Heart left ventricle (tissue), 16 donors: ENCODE results near the gene SCN4B. TPM values are rescaled to one million over a fixed set of nuclear protein-coding genes. Genes with fewer than 3 reads are reported as not detected.

Source experiments
- ATAC-seq, 4 donors: fragments of 200-7000 bp; cut with Tn5 transposase; one replicate each; pipeline ENCODE4 v1.9.1; 2020 to 2022; ENCODE audit warnings: moderate library complexity in 4 of 4, mild to moderate bottlenecking in 3 of 4, moderate number of reproducible peaks in 1 of 4
- DNase-seq, 5 donors: peaks; one replicate each; pipeline ENCODE4 v3.0.0-alpha.2; 2020
- H3K27ac ChIP-seq, 12 donors: fragments of 200-600 bp; sonication (generic) in 4 of 12; one replicate each; pipeline versions ENCODE4 v1.5.0 to v1.8.0; 2016 to 2022; ENCODE audit warnings: mild to moderate bottlenecking in 2 of 12
- H3K27me3 ChIP-seq, 9 donors: fragments of 200-600 bp; sonication (generic) in 2 of 9; one replicate each; pipeline versions ENCODE4 v1.5.1 to v1.8.0; 2016 to 2022; ENCODE audit warnings: mild to moderate bottlenecking in 3 of 9
- H3K36me3 ChIP-seq, 9 donors: fragments of 200-600 bp; sonication (generic) in 2 of 9; one replicate each; pipeline versions ENCODE4 v1.5.0 to v1.8.0; 2018 to 2022; ENCODE audit warnings: mild to moderate bottlenecking in 2 of 9
- H3K4me1 ChIP-seq, 12 donors: fragments of 200-600 bp; sonication (generic) in 4 of 12; one replicate each; pipeline versions ENCODE4 v1.5.0 to v1.8.0; 2016 to 2022; ENCODE audit warnings: mild to moderate bottlenecking in 3 of 12
- H3K4me3 ChIP-seq, 12 donors: fragments of 200-600 bp; sonication (generic) in 4 of 12; one replicate each; pipeline versions ENCODE4 v1.5.0 to v1.8.0; 2017 to 2022; ENCODE audit warnings: mild to moderate bottlenecking in 9 of 12, moderate library complexity in 4 of 12
- H3K9me3 ChIP-seq, 12 donors: fragments of 200-600 bp; sonication (generic) in 4 of 12; one replicate each; pipeline versions ENCODE4 v1.5.0 to v1.8.0; 2016 to 2022; ENCODE audit warnings: mild to moderate bottlenecking in 1 of 12
- CTCF ChIP-seq, 12 donors: fragments of 200-600 bp; sonication (generic) in 4 of 12; IDR thresholded peaks; one replicate each; pipeline versions ENCODE4 v1.5.0 to v1.8.0; 2018 to 2022; ENCODE audit warnings: antibody characterized with exemption in 12 of 12, mild to moderate bottlenecking in 5 of 12
- POLR2A ChIP-seq, 2 donors: fragments of 450-650 bp; IDR thresholded peaks; one replicate each; pipeline ENCODE4 v1.6.1; 2017; ENCODE audit warnings: antibody characterized with exemption in 2 of 2, mild to moderate bottlenecking in 2 of 2, moderate library complexity in 2 of 2
- WGBS, 4 donors: extraction: QIAGEN DNeasy Blood & Tissue Kit in 2 of 4; methylation state at CpG; one replicate each; pipeline versions ENCODE4 v1.1.5 to v1.1.7; 2013 to 2018; 5-methylcytosine and 5-hydroxymethylcytosine counted together
- intact Hi-C, 10 donors: fragments of 100-400 bp; cut with DNase I; formaldehyde crosslinking; loops; one replicate each; pipeline versions ENCODE4 v1.11.1 to v1.14.2; 2022
- polyA plus RNA-seq, 2 donors: library from polyadenylated mRNA; stranded (reverse); fragments of 200-250 nt; gene quantifications; one replicate each; pipeline ENCODE4 v1.2.3, GENCODE V29; 2013
- total RNA-seq, 9 donors: library from RNA; depleted of rRNA in 2 of 9; stranded (reverse); fragments of >200 nt in 2 of 9; fragmentation: NEBNext Ultra II Directional in 3 of 9; extraction: Animal tissue kit (Norgen Biotek cat#: 25700) in 3 of 9; gene quantifications; one replicate each; pipeline versions ENCODE4 v1.1.0 to v1.2.4, GENCODE V29; 2016 to 2023
- donor health status: ischemic (EF 13 %, LVEDD 7.1; RV severe dilation, severe dysfunction).
- donor health status: healthy with polysubstance abuse.
- donor health status: DM: no; HTN: yes; CAD: no.
- donor health status: DM: no; HTN: no; CAD: no.
- donor health status: ischemic (EF 25% LVEDD 6.9; RV normal size, moderate dysfunction).
- donor health status: ischemic (EF 25% LVEDD 5.7; RV mildly dilated, moderate dysfunction).
- donor health status: healthy.
- donor health status: DM: yes; HTN: yes; CAD: no.
- donor health status: ischemic (EF 35%, LVEDD 5.7; RV mildly dilated, moderate dysfunction).
- donor health status: nonischemic (EF 11% LVEDD 7.7; RV severe dilation, severe dysfunction).
- donor health status: DM: yes; HTN: yes; CAD: no.
- donor health status: PGD.
- donor health status: ischemic (EF 29% LVEDD 5.4; RV normal size, mild dysfunction).
- donor health status: nonischemic (EF 23%, LVEDD 6.1; RV moderate dilation, normal function).

SCN4B gene
- total and polyA plus RNA-seq, 11 donors: 2.1 to 16.9 (median 11.9) TPM

- 52 to 67% (median 59%) methylated on average over 6 of the region's 6 CpGs for WGBS, 4 donors
- Histone ChIP-seq H3K4me3 (no peak overlapping the region), H3K4me1 (peaks cover 0 to 46% (median 16%) of the 10 kb centered on the region in 12 donors), H3K27me3 (peaks cover 0 to 3% (median 0%) of the 10 kb centered on the region in 9 donors), H3K36me3 (no peaks in the 10 kb centered on the region), H3K9me3 (no peaks in the 10 kb centered on the region), H3K27ac (peak overlapping the region in 1 of 12 donors; percentile 5)
- ATAC-seq: no peak
- peak in 2 of 5 donors; percentile 44 to 62 for DNase-seq
- TF ChIP-seq POLR2A (IDR thresholded peaks at IDR 0.05): no peak
- intact Hi-C loops: loop anchor here in 5 of 10 donors (10.0 kb wide), 3 partner anchors 78 to 342 kb away; partner anchors contain the start of gene UBE4A (in 3 of the 5)
Observed at GRCh38 chr11:118142809-118143208, 9.8 kb downstream of the SCN4B start.

- intact Hi-C loops: loop anchor here in 5 of 10 donors (10.0 kb wide), 3 partner anchors 77 to 343 kb away; partner anchors contain the start of gene UBE4A (in 3 of the 5)
- Histone ChIP-seq H3K27me3 (peaks cover 0 to 3% (median 0%) of the 10 kb centered on the region in 9 donors), H3K36me3 (peaks cover 0 to under 1% (median 0%) of the 10 kb centered on the region in 9 donors), H3K27ac (no peak overlapping the region), H3K4me1 (peaks cover 0 to 39% (median 14%) of the 10 kb centered on the region in 12 donors), H3K4me3 (no peak overlapping the region), H3K9me3 (no peaks in the 10 kb centered on the region)
- DNase-seq: no peak
- WGBS, 4 donors: 59 to 87% (median 73%) methylated on average over 2 of the region's 2 CpGs
- TF ChIP-seq CTCF (IDR thresholded peaks at IDR 0.05): no peak
- no peak for TF ChIP-seq POLR2A (IDR thresholded peaks at IDR 0.05)
- ATAC-seq: no peak
Observed at GRCh38 chr11:118142081-118142480, 10.5 kb downstream of the SCN4B start.

- Histone ChIP-seq H3K27ac (no peak overlapping the region), H3K27me3 (peaks cover 0 to 3% (median 0%) of the 10 kb centered on the region in 9 donors), H3K36me3 (peaks cover 0 to 3% (median 0%) of the 10 kb centered on the region in 9 donors), H3K4me1 (peaks cover 0 to 17% (median 6%) of the 10 kb centered on the region in 12 donors), H3K4me3 (no peak overlapping the region), H3K9me3 (no peaks in the 10 kb centered on the region)
- DNase-seq: no peak
- WGBS, 4 donors: 48 to 70% (median 52%) methylated on average over 1 of the region's 1 CpG
- ATAC-seq: no peak
- TF ChIP-seq POLR2A (IDR thresholded peaks at IDR 0.05) (no peak), CTCF (IDR thresholded peaks at IDR 0.05) (no peak)
- intact Hi-C loops: no loop called here
Observed at GRCh38 chr11:118139578-118139977, 13.0 kb downstream of the SCN4B start.

- DNase-seq: no peak
- Histone ChIP-seq H3K9me3 (no peaks in the 10 kb centered on the region), H3K36me3 (peaks cover 0 to 3% (median 0%) of the 10 kb centered on the region in 9 donors), H3K4me1 (peaks cover 0 to 17% (median under 1%) of the 10 kb centered on the region in 12 donors), H3K27ac (no peak overlapping the region), H3K27me3 (peaks cover 0 to 3% (median 0%) of the 10 kb centered on the region in 9 donors), H3K4me3 (no peak overlapping the region)
- no peak for ATAC-seq
- intact Hi-C loops: no loop called here
- WGBS, 4 donors: 68 to 75% (median 73%) methylated on average over 10 of the region's 10 CpGs
- TF ChIP-seq POLR2A (IDR thresholded peaks at IDR 0.05): no peak
- no peak for TF ChIP-seq CTCF (IDR thresholded peaks at IDR 0.05)
Observed at GRCh38 chr11:118138839-118139420, 13.7 kb downstream of the SCN4B start.
